H1 (cell line): Measurements from ENCODE around the gene MSN. TPM values are rescaled to one million over a fixed set of nuclear protein-coding genes. Genes with fewer than 3 reads are reported as not detected.

Experiments used
- CTCF ChIA-PET: fragments of 300-600 bp; sonication (Branson Sonifier 250); formaldehyde crosslinking; loops from one replicate; lab custom pipeline; 2021; ENCODE audit not compliant: partially characterized antibody; lab: Charles Lee
- POLR2A ChIA-PET: fragments of 300-600 bp; sonication (Branson Sonifier 250); formaldehyde crosslinking; loops from one replicate; lab custom pipeline; 2021; ENCODE audit warnings: inconsistent platforms; ENCODE audit not compliant: partially characterized antibody; lab: Charles Lee
- DNase-seq, 2 experiments: peaks; one replicate each; pipeline versions ENCODE4 v3.0.0 to v3.0.0-alpha.2; 2010 to 2022; ENCODE audit warnings: low spot score in 2 of 2, low read depth in 1 of 2, mixed read lengths in 1 of 2
- FAIRE-seq: peaks from 2 replicates; lab custom pipeline; 2011; peaks lifted over from hg19 to GRCh38; lab: Jason Lieb, UNC
- H2AFZ ChIP-seq: 2 replicates; pipeline ENCODE4 v1.8.1; 2012; ENCODE audit warnings: low read length, inconsistent platforms
- H2AK5ac ChIP-seq: 2 replicates; pipeline ENCODE4 v1.6.1; 2013; ENCODE audit warnings: low read depth, low read length
- H2BK120ac ChIP-seq: replicated peaks from 2 replicates; pipeline ENCODE3; 2013; ENCODE audit warnings: low read depth, low read length, inconsistent platforms
- H2BK12ac ChIP-seq: 2 replicates; pipeline ENCODE4 v1.6.1; 2013; ENCODE audit warnings: low read depth, low read length
- H2BK15ac ChIP-seq: 2 replicates; pipeline ENCODE4 v1.6.1; 2013; ENCODE audit warnings: low read length
- H2BK20ac ChIP-seq: 2 replicates; pipeline ENCODE4 v1.6.1; 2013; ENCODE audit warnings: low read length
- H2BK5ac ChIP-seq: 2 replicates; pipeline ENCODE4 v1.6.1; 2013; ENCODE audit warnings: low read depth, low read length
- H3K14ac ChIP-seq: 2 replicates; pipeline ENCODE4 v1.6.1; 2013; ENCODE audit warnings: inconsistent platforms; ENCODE audit not compliant: insufficient read length
- H3K18ac ChIP-seq: 2 replicates; pipeline ENCODE4 v1.6.1; 2013; ENCODE audit warnings: low read length; ENCODE audit errors: extremely low read depth
- H3K23ac ChIP-seq: 2 replicates; pipeline ENCODE4 v1.6.1; 2013; ENCODE audit warnings: inconsistent platforms; ENCODE audit not compliant: insufficient read length
- H3K23me2 ChIP-seq: 2 replicates; pipeline ENCODE4 v1.6.1; 2013; ENCODE audit warnings: low read depth, low read length
- H3K27ac ChIP-seq: 2 replicates; pipeline ENCODE4 v1.6.1; 2011; ENCODE audit warnings: low read depth, low read length, inconsistent platforms
- H3K27me3 ChIP-seq, 4 experiments: replicated peaks in 1 of 4; 1 replicate in 1 of 4; 2 replicates in 3 of 4; pipeline versions ENCODE4 v1.6.1 to v1.8.1; 2011 to 2013; ENCODE audit warnings: low read length in 3 of 4, mild to moderate bottlenecking in 3 of 4, inconsistent platforms in 2 of 4, mixed read lengths in 2 of 4, moderate library complexity in 1 of 4; ENCODE audit not compliant: control insufficient read depth in 3 of 4, insufficient read depth in 3 of 4; ENCODE audit errors: extremely low read depth in 1 of 4
- H3K36me3 ChIP-seq, 4 experiments: 2 replicates each; pipeline versions ENCODE4 v1.6.1 to v1.8.1; 2011 to 2013; ENCODE audit warnings: mild to moderate bottlenecking in 4 of 4, low read length in 3 of 4, moderate library complexity in 2 of 4, control low read depth in 1 of 4, inconsistent platforms in 1 of 4; ENCODE audit not compliant: insufficient read depth in 4 of 4, control insufficient read depth in 2 of 4
- H3K4ac ChIP-seq: replicated peaks from 2 replicates; pipeline ENCODE3; 2013; ENCODE audit warnings: low read length, low read depth, mixed read lengths, inconsistent platforms; ENCODE audit not compliant: insufficient read length
- H3K4me1 ChIP-seq, 4 experiments: replicated peaks in 1 of 4; 1 replicate in 1 of 4; 2 replicates in 3 of 4; pipeline versions ENCODE4 v1.6.1 to v1.8.1; 2011 to 2013; ENCODE audit warnings: low read length in 3 of 4, inconsistent platforms in 2 of 4, mixed read lengths in 1 of 4; ENCODE audit not compliant: insufficient read depth in 4 of 4, control insufficient read depth in 3 of 4
- H3K4me2 ChIP-seq, 2 experiments: 2 replicates each; pipeline versions ENCODE4 v1.6.1 to v1.8.1; 2011 to 2013; ENCODE audit warnings: low read depth in 2 of 2, low read length in 2 of 2, control low read depth in 1 of 2, inconsistent platforms in 1 of 2, mild to moderate bottlenecking in 1 of 2; ENCODE audit not compliant: insufficient read depth in 1 of 2
- H3K4me3 ChIP-seq, 4 experiments: fragments of 200-600, 300-600 bp in 1 of 4; sonication (generic), shearing (Covaris generic), sonication (Bioruptor Twin) in 1 of 4; 2 replicates each; pipeline versions ENCODE4 v1.5.1 to v1.8.1; 2011 to 2016; ENCODE audit warnings: low read length in 4 of 4, low read depth in 3 of 4, control low read depth in 2 of 4, inconsistent platforms in 2 of 4, mild to moderate bottlenecking in 2 of 4, mixed read lengths in 1 of 4, moderate library complexity in 1 of 4; ENCODE audit not compliant: insufficient read depth in 2 of 4; ENCODE audit errors: extremely low read depth in 1 of 4
- H3K56ac ChIP-seq: replicated peaks from 2 replicates; pipeline ENCODE3; 2013; ENCODE audit warnings: low read depth, mild to moderate bottlenecking, mixed read lengths, low read length, inconsistent platforms; ENCODE audit not compliant: insufficient read length
- H3K79me1 ChIP-seq: 2 replicates; pipeline ENCODE4 v1.6.1; 2013; ENCODE audit warnings: low read depth, low read length, control low read depth
- H3K79me2 ChIP-seq, 2 experiments: 2 replicates each; pipeline versions ENCODE4 v1.6.1 to v1.8.1; 2012 to 2013; ENCODE audit warnings: low read length in 2 of 2, mild to moderate bottlenecking in 2 of 2, inconsistent platforms in 1 of 2; ENCODE audit not compliant: insufficient read depth in 2 of 2, control insufficient read depth in 1 of 2
- H3K9ac ChIP-seq, 4 experiments: replicated peaks in 1 of 4; 1 replicate in 1 of 4; 2 replicates in 3 of 4; pipeline versions ENCODE4 v1.6.1 to v1.8.1; 2011 to 2013; ENCODE audit warnings: low read depth in 3 of 4, low read length in 3 of 4, control low read depth in 2 of 4, mild to moderate bottlenecking in 2 of 4, moderate library complexity in 2 of 4, inconsistent platforms in 1 of 4; ENCODE audit errors: extremely low read depth in 1 of 4
- H3K9me3 ChIP-seq, 2 experiments: 2 replicates each; pipeline versions ENCODE4 v1.6.1 to v1.8.1; 2012 to 2013; ENCODE audit warnings: mild to moderate bottlenecking in 2 of 2, moderate library complexity in 2 of 2, control low read depth in 1 of 2, inconsistent platforms in 1 of 2, low read depth in 1 of 2, low read length in 1 of 2, mixed read lengths in 1 of 2; ENCODE audit not compliant: insufficient read depth in 2 of 2
- H4K20me1 ChIP-seq, 2 experiments: replicated peaks in 1 of 2; 2 replicates each; pipeline versions ENCODE3 to v1.8.1; 2011 to 2013; ENCODE audit warnings: inconsistent platforms in 2 of 2, low read length in 2 of 2, mild to moderate bottlenecking in 1 of 2; ENCODE audit not compliant: insufficient read depth in 2 of 2, control insufficient read depth in 1 of 2
- H4K5ac ChIP-seq: 2 replicates; pipeline ENCODE4 v1.6.1; 2013; ENCODE audit warnings: low read length, low read depth, mixed read lengths, inconsistent platforms; ENCODE audit not compliant: insufficient read length
- H4K8ac ChIP-seq: 2 replicates; pipeline ENCODE4 v1.8.0; 2013; ENCODE audit warnings: mild to moderate bottlenecking, moderate library complexity, low read length, inconsistent platforms; ENCODE audit not compliant: insufficient read depth; ENCODE audit errors: extremely low read depth
- H4K91ac ChIP-seq: replicated peaks from 2 replicates; pipeline ENCODE3; 2013; ENCODE audit warnings: low read length, mixed read lengths, inconsistent platforms; ENCODE audit not compliant: insufficient read length
- CTCF ChIP-seq, 3 experiments: IDR thresholded peaks; 1 replicate in 2 of 3; 2 replicates in 1 of 3; pipeline versions ENCODE4 v1.5.1 to v1.6.1; 2011; ENCODE audit warnings: low read length in 3 of 3, mild to moderate bottlenecking in 3 of 3, inconsistent platforms in 2 of 3, low read depth in 1 of 3, moderate library complexity in 1 of 3; ENCODE audit not compliant: insufficient read depth in 1 of 3; ENCODE audit errors: control extremely low read depth in 1 of 3
- GABPA ChIP-seq: IDR thresholded peaks from 2 replicates; pipeline ENCODE4 v1.6.1; 2011; ENCODE audit warnings: mild to moderate bottlenecking, low read length, moderate library complexity, borderline replicate concordance; ENCODE audit not compliant: insufficient read depth
- HDAC2 ChIP-seq, 2 experiments: fragments of 300-600 bp in 1 of 2; sonication (generic) in 1 of 2; IDR thresholded peaks; 2 replicates each; pipeline ENCODE4 v1.6.1; 2011 to 2012; ENCODE audit warnings: low read depth in 2 of 2, low read length in 2 of 2, mild to moderate bottlenecking in 2 of 2, moderate library complexity in 2 of 2, borderline replicate concordance in 1 of 2, inconsistent platforms in 1 of 2
- KDM4A ChIP-seq: IDR thresholded peaks from one replicate; pipeline ENCODE4 v1.7.1; 2012; ENCODE audit warnings: low read depth, mild to moderate bottlenecking, moderate library complexity, low read length, inconsistent platforms; ENCODE audit not compliant: severe bottlenecking
- KDM5A ChIP-seq: fragments of 200-600 bp; IDR thresholded peaks from 2 replicates; pipeline ENCODE4 v1.7.1; 2012; ENCODE audit warnings: mild to moderate bottlenecking, low read length, inconsistent platforms, mixed read lengths
- NRF1 ChIP-seq: IDR thresholded peaks from 2 replicates; pipeline ENCODE4 v1.6.1; 2011; ENCODE audit warnings: mild to moderate bottlenecking, low read depth, low read length, improper control_type of control experiment
- POLR2A ChIP-seq, 2 experiments: IDR thresholded peaks; 1 replicate in 1 of 2; 2 replicates in 1 of 2; pipeline ENCODE4 v1.6.1; 2011; ENCODE audit warnings: low read depth in 2 of 2, low read length in 2 of 2, mild to moderate bottlenecking in 2 of 2; ENCODE audit errors: control extremely low read depth in 1 of 2
- RFX5 ChIP-seq: IDR thresholded peaks from 2 replicates; pipeline ENCODE4 v1.6.1; 2011; ENCODE audit warnings: low read depth, low read length, improper control_type of control experiment, borderline replicate concordance
- SAP30 ChIP-seq: fragments of 300-600 bp; sonication (generic); IDR thresholded peaks from 2 replicates; pipeline ENCODE4 v1.7.1; 2012; ENCODE audit warnings: low read length, moderate library complexity, mild to moderate bottlenecking, inconsistent platforms; ENCODE audit not compliant: insufficient read depth, insufficient replicate concordance
- SIRT6 ChIP-seq: IDR thresholded peaks from one replicate; pipeline ENCODE4 v1.7.1; 2012; ENCODE audit warnings: low read length, inconsistent platforms
- WGBS, 2 experiments: shearing (Covaris generic) in 1 of 2; methylation state at CpG; one replicate each; pipeline versions ENCODE4 v1.1.6 to v1.1.7; 2013 to 2015; ENCODE audit warnings: low lambda C conversion rate in 2 of 2, mixed read lengths in 2 of 2, inconsistent platforms in 1 of 2, low coverage in 1 of 2, missing lambda C conversion rate in 1 of 2; ENCODE audit not compliant: insufficient replicate concordance in 2 of 2, insufficient coverage in 1 of 2, insufficient read length in 1 of 2; ENCODE audit errors: extremely low coverage in 1 of 2, missing lambda C conversion rate in 1 of 2; 5-methylcytosine and 5-hydroxymethylcytosine counted together
- polyA plus RNA-seq, 7 experiments: library from polyadenylated mRNA; depleted of rRNA in 3 of 7; stranded (reverse) in 5 of 7; unstranded in 2 of 7; fragments of >200 nt in 5 of 7; fragments of 200-250 nt in 2 of 7; gene quantifications; 1 replicate in 5 of 7; 2 replicates in 1 of 7; 4 replicates in 1 of 7; pipeline versions ENCODE4 v1.2.1 to v1.2.3, GENCODE V29; 2011 to 2013; ENCODE audit warnings: missing spikeins in 2 of 7, mixed read lengths in 2 of 7
- total RNA-seq: library from RNA; stranded (reverse); fragmentation: NEBNext Ultra II Directional; extraction: Animal tissue kit (Norgen Biotek cat#: 25700); gene quantifications from 2 replicates; pipeline ENCODE4 v1.2.1, GENCODE V29; 2021

MSN gene
- total and polyA plus RNA-seq, 2 of the 8 experiments (the other 6 are each of a cell fraction or from before 2014, with no cell fraction given), result 112 to 133 TPM

- H3K4ac ChIP-seq, result no peak overlapping the region
- no peak overlapping the region for H2BK12ac ChIP-seq
- no peak overlapping the region for H4K8ac ChIP-seq
- no peaks in the 10 kb centered on the region; a peak in 1 of 8 replicates for H3K36me3 ChIP-seq
- H4K5ac ChIP-seq, result no peak overlapping the region
- H4K20me1 ChIP-seq, result peaks cover 0 to 2% of the 10 kb centered on the region in 2 experiments
- no peak overlapping the region for H3K18ac ChIP-seq
- 91% methylated on average over 6 of the region's 6 CpGs; no CpG with 5 or more reads in 1 of the 2 experiments for WGBS, 2 experiments
- H2BK15ac ChIP-seq, result no peak overlapping the region
- no peak overlapping the region for H3K4me2 ChIP-seq
- H2AK5ac ChIP-seq, result no peak overlapping the region
- POLR2A ChIA-PET, result no interaction called here
- H3K27ac ChIP-seq, result no peak overlapping the region
- no peak overlapping the region for H3K23ac ChIP-seq
- H3K14ac ChIP-seq, result no peak overlapping the region
- CTCF ChIA-PET, result no interaction called here
- no peak overlapping the region for H3K9ac ChIP-seq
- no peak overlapping the region for H2BK120ac ChIP-seq
- H3K4me3 ChIP-seq, result no peak overlapping the region
- no peaks in the 10 kb centered on the region for H3K27me3 ChIP-seq
- H2AFZ ChIP-seq, result no peak overlapping the region
- FAIRE-seq, result no peak
- 0 out of 4 replicates have a peak, but pooled peaks cover 0 to 2% of the 10 kb centered on the region in 2 experiments for H3K79me2 ChIP-seq
- H4K91ac ChIP-seq, result no peak overlapping the region
- H3K4me1 ChIP-seq, result no peaks in the 10 kb centered on the region
- no peak overlapping the region for H3K56ac ChIP-seq
- no peak overlapping the region for H2BK5ac ChIP-seq
- H3K79me1 ChIP-seq, result no peaks in the 10 kb centered on the region
- no peak for DNase-seq
- no peak overlapping the region for H2BK20ac ChIP-seq
- no peaks in the 10 kb centered on the region for H3K23me2 ChIP-seq
- H3K9me3 ChIP-seq, result no peaks in the 10 kb centered on the region
- TF ChIP-seq SAP30, result no peak
- TF ChIP-seq GABPA, result no peak
- no peak for TF ChIP-seq KDM5A
- TF ChIP-seq CTCF (IDR thresholded peaks at IDR 0.05; ENCODE audit: control extremely low read depth in 1 of 3, insufficient read depth in 1 of 3, low read depth in 1 of 3, low read length in 3 of 3), result no peak
- TF ChIP-seq KDM4A, result no peak
- TF ChIP-seq RFX5, result no peak
- no peak for TF ChIP-seq HDAC2 (IDR thresholded peaks at IDR 0.05; ENCODE audit: borderline replicate concordance in 1 of 2, low read depth in 2 of 2, low read length in 2 of 2)
- TF ChIP-seq POLR2A (IDR thresholded peaks at IDR 0.05; ENCODE audit: control extremely low read depth in 1 of 2, low read depth in 2 of 2, low read length in 2 of 2), result no peak
- no peak for TF ChIP-seq SIRT6
- no peak for TF ChIP-seq NRF1
These were observed 44.8 kb downstream of the MSN start for GRCh38 chrX:65712005-65712806.
